ENCODE results near the gene ADCK1.
"Not testable (repeated sequence)": the region's sequence is repeated elsewhere in the genome, so short reads cannot be mapped to it uniquely, and the experiment has no call there.

ADCK1 gene

GRCh38 chr14:77906446-77906845 is 106.5 kb downstream of the ADCK1 start:
- DNase-seq = no peak

- no peak for DNase-seq
Observed at GRCh38 chr14:77908847-77909246, 108.9 kb downstream of the ADCK1 start.

GRCh38 chr14:77909911-77910310 is 110.0 kb downstream of the ADCK1 start:
- DNase-seq = no peak

GRCh38 chr14:77910506-77910905 is 110.6 kb downstream of the ADCK1 start:
- DNase-seq = no peak

- no peak for DNase-seq
Observed at GRCh38 chr14:77911356-77911755, 111.4 kb downstream of the ADCK1 start.

GRCh38 chr14:77912754-77913556 is 113.0 kb downstream of the ADCK1 start:
- DNase-seq = no peak

- DNase-seq = no peak
Observed at GRCh38 chr14:77914073-77914721, 114.3 kb downstream of the ADCK1 start.

GRCh38 chr14:77915390-77915789 is 115.5 kb downstream of the ADCK1 start:
- not testable (repeated sequence) for DNase-seq

- no peak for DNase-seq
Observed at GRCh38 chr14:77917491-77918201, 117.7 kb downstream of the ADCK1 start.

GRCh38 chr14:77918448-77918847 is 118.5 kb downstream of the ADCK1 start:
- DNase-seq = no peak

GRCh38 chr14:77920312-77920711 is 120.4 kb downstream of the ADCK1 start:
- no peak for DNase-seq

- DNase-seq = no peak
Observed at GRCh38 chr14:77921818-77922217, 121.9 kb downstream of the ADCK1 start.

- no peak for DNase-seq
Observed at GRCh38 chr14:77923131-77923936, 123.4 kb downstream of the ADCK1 start.

- no peak for DNase-seq
Observed at GRCh38 chr14:77924141-77924948, 124.4 kb downstream of the ADCK1 start.

- DNase-seq = no peak
Observed at GRCh38 chr14:77926942-77927341, 127.0 kb downstream of the ADCK1 start.

GRCh38 chr14:77931441-77931840 is 131.5 kb downstream of the ADCK1 start:
- no peak for DNase-seq

GRCh38 chr14:77936138-77936639 is 136.3 kb downstream of the ADCK1 start:
- no peak for DNase-seq

- no peak for DNase-seq
Observed at GRCh38 chr14:77947372-77947771, 147.5 kb downstream of the ADCK1 start.

- no peak for DNase-seq
Observed at GRCh38 chr14:77950371-77951063, 150.6 kb downstream of the ADCK1 start.

- DNase-seq = no peak
Observed at GRCh38 chr14:77955816-77956484, 156.0 kb downstream of the ADCK1 start.

- not testable (repeated sequence) for DNase-seq
Observed at GRCh38 chr14:77959686-77960085, 159.8 kb downstream of the ADCK1 start.
